Stimulated activated CD8-positive, alpha-beta memory T cell treated with anti-CD3 and anti-CD28 coated beads, Interleukin-15, amount 100 ng/mL, for 48 hours (primary cell): ENCODE results near the gene CYP2B6.
"Not testable (repeated sequence)": the region's sequence is repeated elsewhere in the genome, so short reads cannot be mapped to it uniquely, and the experiment has no call there.

Source experiments
- DNase-seq, 2 donors: peaks; one replicate each; pipeline ENCODE4 v3.0.0-alpha.2; 2020; ENCODE audit warnings: low read depth in 2 of 2

The CYP2B6 gene

GRCh38 chr19:40980743-40981442 is 10.2 kb upstream of the CYP2B6 start:
- DNase-seq = not testable (repeated sequence)

DNA sequence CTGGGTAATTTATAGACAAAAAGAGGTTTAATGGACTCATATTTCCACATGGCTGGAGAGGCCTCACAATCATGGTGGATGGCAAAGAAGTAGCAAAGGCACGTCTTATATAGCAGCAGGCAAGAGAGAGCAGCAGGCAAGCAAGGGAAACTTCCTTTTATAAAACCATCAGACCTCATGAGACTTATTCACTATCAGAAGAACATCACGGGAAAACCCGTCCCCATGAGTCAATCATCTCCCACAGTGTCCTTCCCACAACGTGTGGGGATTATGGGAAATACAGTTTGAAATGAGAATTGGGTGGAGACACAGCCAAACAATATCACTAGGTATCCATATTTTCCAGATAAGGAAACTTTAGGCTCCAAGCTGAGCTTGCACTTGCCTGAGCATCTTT is 9.5 kb upstream of the CYP2B6 start:
- DNase-seq = no peak

- DNase-seq = no peak
Measured at GRCh38 chr19:40982594-40983101, 8.4 kb upstream of the CYP2B6 start.

- no peak for DNase-seq
Measured at GRCh38 chr19:40989453-40989852, 1.6 kb upstream of the CYP2B6 start.

GRCh38 chr19:40995355-40995754 is 4.3 kb downstream of the CYP2B6 start:
- DNase-seq = no peak

DNA sequence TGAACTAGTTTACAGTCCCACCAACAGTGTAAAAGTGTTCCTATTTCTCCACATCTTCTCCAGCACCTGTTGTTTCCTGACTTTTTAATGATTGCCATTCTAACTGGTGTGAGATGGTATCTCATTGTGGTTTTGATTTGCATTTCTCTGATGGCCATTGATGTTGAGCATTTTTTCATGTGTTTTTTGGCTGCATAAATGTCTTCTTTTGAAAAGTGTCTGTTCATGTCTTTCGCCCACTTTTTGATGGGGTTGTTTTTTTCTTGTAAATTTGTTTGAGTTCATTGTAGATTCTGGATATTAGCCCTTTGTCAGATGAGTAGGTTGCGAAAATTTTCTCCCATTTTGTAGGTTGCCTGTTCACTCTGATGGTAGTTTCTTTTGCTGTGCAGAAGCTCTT is 7.9 kb downstream of the CYP2B6 start:
- DNase-seq = not testable (repeated sequence)

- DNase-seq = no peak
Measured at GRCh38 chr19:41000310-41000737, 9.2 kb downstream of the CYP2B6 start.

GRCh38 chr19:41001243-41001971 is 10.3 kb downstream of the CYP2B6 start:
- no peak for DNase-seq

- DNase-seq = not testable (repeated sequence)
Measured at GRCh38 chr19:41003656-41004055, 12.6 kb downstream of the CYP2B6 start.

DNA sequence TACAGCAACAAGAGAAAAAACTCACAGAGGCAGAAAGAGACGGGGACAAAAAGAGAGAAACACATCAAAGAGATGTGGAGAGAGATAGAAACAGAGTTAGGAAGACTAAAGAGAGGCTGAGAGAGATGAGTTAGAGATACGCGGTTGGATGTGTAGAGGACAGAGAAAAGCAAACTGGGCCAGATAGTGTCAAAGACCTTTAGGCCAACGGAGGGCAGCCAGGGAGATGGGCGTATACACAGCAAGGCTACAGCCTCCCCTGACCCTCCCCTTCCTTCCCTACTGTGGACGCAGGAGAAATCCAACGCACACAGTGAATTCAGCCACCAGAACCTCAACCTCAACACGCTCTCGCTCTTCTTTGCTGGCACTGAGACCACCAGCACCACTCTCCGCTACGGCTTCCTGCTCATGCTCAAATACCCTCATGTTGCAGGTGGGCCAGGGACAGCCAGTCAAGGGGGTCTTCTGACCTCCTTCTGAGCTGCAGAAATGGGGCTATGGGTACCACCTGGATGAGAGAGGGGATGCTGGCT is 18.7 kb downstream of the CYP2B6 start:
- no peak for DNase-seq

GRCh38 chr19:41013359-41013758 is 22.3 kb downstream of the CYP2B6 start:
- DNase-seq = no peak

DNA sequence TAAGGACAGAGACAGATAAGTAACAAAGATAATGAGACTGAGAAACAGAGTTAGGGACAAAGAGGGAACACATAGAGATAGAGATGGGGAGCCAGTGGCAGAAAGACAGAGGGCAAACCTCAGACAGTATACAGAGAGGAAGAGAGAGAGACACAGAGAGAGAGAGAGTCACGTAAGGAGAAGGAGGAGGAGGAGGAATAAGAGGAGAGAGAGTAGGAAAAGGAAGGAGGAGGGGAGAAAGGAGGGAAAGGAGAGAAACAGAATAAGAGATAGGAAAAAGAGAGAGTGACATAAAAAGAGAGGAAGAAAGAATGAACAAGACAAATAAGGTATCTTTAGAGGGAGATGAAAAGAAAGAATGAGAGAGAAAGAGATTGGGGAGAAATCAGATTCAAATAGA is 23.6 kb downstream of the CYP2B6 start:
- no peak for DNase-seq

DNA sequence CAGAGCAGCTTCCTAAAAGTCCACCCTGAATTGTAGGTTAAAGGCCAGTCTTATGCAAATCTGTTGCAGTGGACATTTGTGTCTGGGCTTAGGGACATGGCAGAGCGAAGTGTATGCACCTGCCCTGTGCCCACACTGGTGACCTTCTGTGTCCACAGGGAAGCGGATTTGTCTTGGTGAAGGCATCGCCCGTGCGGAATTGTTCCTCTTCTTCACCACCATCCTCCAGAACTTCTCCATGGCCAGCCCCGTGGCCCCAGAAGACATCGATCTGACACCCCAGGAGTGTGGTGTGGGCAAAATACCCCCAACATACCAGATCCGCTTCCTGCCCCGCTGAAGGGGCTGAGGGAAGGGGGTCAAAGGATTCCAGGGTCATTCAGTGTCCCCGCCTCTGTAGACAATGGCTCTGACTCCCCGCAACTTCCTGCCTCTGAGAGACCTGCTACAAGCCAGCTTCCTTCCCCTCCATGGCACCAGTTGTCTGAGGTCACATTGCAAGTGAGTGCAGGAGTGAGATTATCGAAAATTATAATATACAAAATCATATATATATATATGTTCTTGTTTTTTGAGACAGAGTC is 25.5 kb downstream of the CYP2B6 start:
- no peak for DNase-seq

GRCh38 chr19:41018736-41019290 is 27.7 kb downstream of the CYP2B6 start:
- no peak for DNase-seq

DNA sequence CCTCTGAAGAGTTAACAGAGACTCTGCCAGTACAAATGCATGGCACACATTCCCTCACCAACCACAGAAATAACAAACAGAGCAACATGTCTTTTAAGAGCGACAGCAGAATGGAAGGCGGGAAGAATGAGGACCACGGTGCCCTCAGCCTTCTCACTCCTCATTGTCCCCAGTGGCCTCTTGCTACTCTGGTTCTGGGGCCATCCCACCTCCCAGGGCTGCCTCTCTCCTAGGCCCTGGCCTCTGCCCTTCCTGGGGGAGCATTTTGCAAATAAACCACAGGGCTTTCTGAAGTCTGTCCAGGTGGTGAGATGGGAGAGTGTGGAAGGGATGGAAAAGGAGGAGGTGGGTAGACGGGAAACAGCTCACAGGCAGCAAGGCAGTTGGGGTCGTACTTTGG is 28.3 kb downstream of the CYP2B6 start:
- DNase-seq = no peak

DNA sequence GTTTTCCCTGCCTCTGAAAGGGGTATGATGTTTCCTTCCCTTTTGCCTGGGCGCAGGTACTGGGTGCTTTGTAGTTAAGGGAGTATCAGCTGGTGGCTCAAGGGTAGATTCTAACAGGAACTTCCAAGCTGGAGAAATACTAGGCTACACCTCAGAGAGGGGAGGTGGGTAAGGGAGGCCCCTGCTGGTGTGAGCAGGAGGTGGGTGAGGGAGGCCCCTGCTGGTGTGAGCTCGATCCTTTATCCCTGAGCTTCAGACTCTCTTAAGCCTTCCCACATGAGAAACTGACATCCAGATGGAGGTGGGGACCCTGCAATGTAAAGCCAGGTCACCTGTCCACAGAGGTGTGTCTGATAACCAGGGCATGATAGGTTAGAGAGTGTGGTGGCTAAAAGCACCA is 32.1 kb downstream of the CYP2B6 start:
- no peak for DNase-seq

- no peak for DNase-seq
Measured at GRCh38 chr19:41025411-41025810, 34.3 kb downstream of the CYP2B6 start.

DNA sequence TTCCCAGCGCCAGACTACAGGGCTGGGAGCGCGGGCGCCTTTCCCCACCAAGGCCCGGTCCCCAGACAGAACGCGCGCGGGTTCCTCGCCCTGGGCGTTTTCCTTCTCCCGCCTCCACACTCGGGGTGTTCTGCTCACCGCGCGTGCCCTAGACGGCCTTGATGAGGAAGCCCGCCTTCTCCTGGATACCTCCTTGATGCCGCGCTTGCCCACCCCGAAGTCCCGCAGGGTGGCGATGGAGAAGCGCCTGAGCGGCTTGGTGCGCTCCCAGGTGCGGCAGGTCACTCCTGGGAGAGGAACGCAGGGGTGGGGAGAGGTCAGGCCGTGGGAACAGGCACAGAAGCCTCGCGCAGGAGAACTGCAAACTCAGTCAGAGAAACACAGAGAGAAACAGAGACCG is 34.8 kb downstream of the CYP2B6 start:
- no peak for DNase-seq

DNA sequence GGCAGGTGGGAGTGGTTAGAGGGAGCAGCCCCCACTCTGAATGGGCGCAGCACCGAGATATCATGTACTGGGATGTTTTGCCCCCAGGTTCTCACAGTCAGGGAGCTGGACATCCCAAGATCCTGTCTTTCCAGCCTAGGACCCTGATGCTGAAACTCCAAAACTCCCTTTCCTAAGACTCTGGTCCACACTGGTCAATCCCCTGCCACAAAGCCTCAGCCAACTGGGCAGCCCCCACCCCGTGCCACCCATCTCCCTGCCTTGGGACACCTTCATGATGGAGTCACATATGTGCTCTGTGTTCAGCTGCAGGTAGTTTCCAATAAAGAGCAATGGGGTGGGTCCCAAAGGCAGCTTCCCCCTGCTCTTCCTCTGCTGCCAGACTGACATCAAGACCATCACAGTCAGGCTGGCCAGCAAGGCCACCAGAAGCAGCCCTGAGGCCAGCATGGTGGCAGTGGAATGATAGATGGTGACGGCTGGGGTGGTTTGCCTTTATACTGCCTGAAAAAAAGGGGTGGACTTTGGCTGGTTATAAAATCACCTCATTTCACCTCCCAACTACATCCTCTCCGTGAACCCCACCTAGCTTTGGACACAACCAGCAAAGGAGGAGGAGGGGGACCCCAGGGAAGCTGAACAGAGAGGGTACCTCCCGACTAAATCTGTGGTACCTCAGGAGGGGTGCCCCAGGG is 36.3 kb downstream of the CYP2B6 start:
- DNase-seq = no peak

DNA sequence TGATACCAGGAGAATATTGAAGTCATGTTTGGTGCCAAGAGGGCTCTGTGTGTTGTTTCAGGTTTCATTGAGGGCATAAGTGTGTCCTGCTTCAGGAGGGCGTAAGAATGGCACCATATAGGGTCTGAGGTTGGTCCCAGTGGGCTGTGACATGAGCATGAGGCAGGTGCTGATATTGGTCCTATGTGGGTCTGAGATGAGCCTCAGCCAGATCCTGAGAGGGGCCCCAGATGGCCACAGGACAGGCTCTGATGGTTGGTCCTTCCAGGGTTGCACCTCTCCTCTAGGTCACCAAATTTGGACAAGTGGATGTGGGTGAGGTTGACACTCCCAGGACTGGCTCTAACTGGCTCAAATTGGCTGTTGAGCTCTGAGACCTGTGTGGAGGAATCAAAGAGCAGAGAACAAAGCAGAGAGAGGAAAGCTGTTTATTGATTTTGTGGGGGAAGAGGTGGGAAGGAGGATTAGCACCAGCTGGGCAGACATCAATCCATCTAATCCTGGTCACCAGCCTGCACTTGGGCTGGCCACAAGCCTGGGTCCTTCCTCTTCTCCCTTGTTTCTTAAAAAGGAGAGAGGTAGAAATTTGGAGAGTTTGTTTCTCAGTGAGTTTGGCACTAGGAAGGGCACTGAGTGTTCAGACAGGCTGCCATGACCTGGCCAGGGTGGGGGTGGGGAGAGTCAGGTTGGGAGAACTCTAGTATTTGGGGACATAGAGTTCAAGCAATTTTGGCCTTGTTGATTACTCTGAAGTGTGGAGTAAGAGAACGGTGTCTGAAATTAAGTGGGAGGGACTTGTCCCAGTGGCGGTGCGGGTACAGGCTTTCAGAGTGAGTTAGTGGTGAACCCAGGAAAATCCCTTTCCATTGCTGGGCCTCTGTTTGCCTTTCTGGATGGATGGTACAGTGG is 38.7 kb downstream of the CYP2B6 start:
- no peak for DNase-seq

DNA sequence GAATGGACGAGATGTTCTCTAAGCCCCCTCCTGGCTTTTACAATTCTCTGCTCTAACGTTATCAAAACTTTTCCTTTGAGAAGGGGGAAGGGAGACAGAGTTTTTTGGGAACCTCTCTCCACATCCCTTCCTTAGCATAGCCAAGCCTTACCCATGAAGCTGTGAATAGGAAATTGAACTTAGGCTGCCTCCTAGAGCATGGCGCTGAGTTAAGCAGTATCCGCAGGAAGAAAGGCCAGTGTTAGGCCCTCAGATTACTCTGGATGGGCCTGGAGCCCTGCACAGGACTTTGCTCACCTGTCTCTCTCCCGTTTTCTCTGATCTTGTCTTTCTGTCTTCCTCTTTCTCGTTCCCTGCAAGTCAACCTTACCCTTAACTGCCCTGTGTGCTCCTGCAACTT is 39.6 kb downstream of the CYP2B6 start:
- DNase-seq = no peak
